ENCODE measurements around the gene IREB2.

GRCh38 chr15:78388865-78389264 lies 49.2 kb upstream of the IREB2 start:
- TF ChIP-seq, protein P1, sequence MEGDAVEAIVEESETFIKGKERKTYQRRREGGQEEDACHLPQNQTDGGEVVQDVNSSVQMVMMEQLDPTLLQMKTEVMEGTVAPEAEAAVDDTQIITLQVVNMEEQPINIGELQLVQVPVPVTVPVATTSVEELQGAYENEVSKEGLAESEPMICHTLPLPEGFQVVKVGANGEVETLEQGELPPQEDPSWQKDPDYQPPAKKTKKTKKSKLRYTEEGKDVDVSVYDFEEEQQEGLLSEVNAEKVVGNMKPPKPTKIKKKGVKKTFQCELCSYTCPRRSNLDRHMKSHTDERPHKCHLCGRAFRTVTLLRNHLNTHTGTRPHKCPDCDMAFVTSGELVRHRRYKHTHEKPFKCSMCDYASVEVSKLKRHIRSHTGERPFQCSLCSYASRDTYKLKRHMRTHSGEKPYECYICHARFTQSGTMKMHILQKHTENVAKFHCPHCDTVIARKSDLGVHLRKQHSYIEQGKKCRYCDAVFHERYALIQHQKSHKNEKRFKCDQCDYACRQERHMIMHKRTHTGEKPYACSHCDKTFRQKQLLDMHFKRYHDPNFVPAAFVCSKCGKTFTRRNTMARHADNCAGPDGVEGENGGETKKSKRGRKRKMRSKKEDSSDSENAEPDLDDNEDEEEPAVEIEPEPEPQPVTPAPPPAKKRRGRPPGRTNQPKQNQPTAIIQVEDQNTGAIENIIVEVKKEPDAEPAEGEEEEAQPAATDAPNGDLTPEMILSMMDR (IDR thresholded peaks at IDR 0.05) = no peak
- no peak for TF ChIP-seq POLR2A (IDR thresholded peaks at IDR 0.05)

Measured in adrenal gland (tissue), 5 donors.